Measurements from ENCODE around the gene RNFT2.

GRCh38 chr12:116712458-116713303 lies 25.4 kb upstream of the RNFT2 start:
- TF ChIP-seq CTCF (IDR thresholded peaks at IDR 0.05) (no peak), POLR2A (IDR thresholded peaks at IDR 0.05) (no peak)

Measured in gastroesophageal sphincter (tissue), 3 donors.